Measurements from ENCODE around the gene LRFN2. TPM values are rescaled to one million over a fixed set of nuclear protein-coding genes. Genes with fewer than 3 reads are reported as not detected.
A peak's percentile ranks its signal among the peaks of the same experiment; 100 is the strongest.

LRFN2 gene
- polyA plus RNA-seq, 1 experiment: not detected

DNA sequence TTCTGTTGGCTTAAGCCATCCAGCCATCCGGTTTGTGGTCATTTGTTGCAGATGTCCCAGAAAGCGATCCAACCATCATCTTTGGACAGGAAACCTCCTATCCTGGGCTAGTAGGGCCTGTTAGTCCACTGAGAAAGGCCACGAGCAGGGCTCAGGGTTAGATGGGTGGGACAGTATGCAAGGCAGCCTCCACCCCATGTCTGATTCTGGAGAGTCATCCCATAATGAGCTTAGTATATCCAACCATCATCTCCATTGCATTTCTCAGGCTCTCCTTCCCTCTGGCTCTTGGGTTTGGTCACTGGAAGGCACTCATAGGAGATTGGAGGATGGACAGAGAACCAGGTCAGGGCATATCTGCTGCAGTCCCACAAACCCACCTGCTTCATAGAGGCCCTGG is 117.8 kb downstream of the LRFN2 start:
- CTCF ChIA-PET: no interaction called here
- TF ChIP-seq, protein P1, sequence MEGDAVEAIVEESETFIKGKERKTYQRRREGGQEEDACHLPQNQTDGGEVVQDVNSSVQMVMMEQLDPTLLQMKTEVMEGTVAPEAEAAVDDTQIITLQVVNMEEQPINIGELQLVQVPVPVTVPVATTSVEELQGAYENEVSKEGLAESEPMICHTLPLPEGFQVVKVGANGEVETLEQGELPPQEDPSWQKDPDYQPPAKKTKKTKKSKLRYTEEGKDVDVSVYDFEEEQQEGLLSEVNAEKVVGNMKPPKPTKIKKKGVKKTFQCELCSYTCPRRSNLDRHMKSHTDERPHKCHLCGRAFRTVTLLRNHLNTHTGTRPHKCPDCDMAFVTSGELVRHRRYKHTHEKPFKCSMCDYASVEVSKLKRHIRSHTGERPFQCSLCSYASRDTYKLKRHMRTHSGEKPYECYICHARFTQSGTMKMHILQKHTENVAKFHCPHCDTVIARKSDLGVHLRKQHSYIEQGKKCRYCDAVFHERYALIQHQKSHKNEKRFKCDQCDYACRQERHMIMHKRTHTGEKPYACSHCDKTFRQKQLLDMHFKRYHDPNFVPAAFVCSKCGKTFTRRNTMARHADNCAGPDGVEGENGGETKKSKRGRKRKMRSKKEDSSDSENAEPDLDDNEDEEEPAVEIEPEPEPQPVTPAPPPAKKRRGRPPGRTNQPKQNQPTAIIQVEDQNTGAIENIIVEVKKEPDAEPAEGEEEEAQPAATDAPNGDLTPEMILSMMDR (IDR thresholded peaks at IDR 0.05; ENCODE audit: low read depth, low read length): no peak
- POLR2A ChIA-PET: no interaction called here

DNA sequence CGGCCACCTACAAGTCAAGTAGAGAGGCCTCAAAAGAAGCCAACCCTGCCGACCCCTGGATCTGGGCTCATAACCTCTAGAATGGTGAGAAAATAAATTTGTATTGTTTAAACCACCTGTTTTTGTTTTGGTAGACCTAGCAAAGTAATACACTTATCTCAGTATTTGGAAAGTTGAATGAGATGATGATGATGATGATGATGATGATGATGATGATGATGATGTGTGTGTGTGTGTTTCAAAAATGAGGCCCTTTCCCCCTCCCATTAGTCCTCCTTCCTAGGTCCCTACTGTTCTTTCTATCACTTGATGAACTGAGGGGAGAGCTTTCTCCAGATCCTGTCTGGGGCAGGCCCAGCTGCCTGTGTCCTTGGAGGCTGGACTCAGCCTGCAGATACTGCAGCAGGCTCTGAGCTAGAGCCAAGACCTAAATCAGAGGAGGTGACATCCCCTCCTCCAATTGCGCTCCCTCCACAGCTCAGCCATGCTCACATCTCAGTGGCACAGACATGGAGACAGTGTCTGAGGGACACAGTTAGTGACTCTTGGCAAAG is 120.1 kb downstream of the LRFN2 start:
- no peak overlapping the region for H3K4me3 ChIP-seq (ENCODE audit: low read depth, low read length)
- H3K27ac ChIP-seq (ENCODE audit: low read depth, low read length): no peak overlapping the region
- DNase-seq (ENCODE audit: low read depth, low spot score): no peak
- no peaks in the 10 kb centered on the region for H3K9me3 ChIP-seq (ENCODE audit: control insufficient read depth, insufficient read depth, low read length)
- POLR2A ChIA-PET: no interaction called here
- H3K27me3 ChIP-seq (ENCODE audit: control insufficient read depth, insufficient read depth, low read length): no peaks in the 10 kb centered on the region
- TF ChIP-seq, protein P1 (IDR thresholded peaks at IDR 0.05; ENCODE audit: low read depth, low read length): no peak
- CTCF ChIA-PET: no interaction called here

More for the DNA sequence above, 117.8 kb downstream of the LRFN2 start:
- Histone ChIP-seq H3K27ac (ENCODE audit: low read depth, low read length) (no peak overlapping the region), H3K27me3 (ENCODE audit: control insufficient read depth, insufficient read depth, low read length) (no peaks in the 10 kb centered on the region), H3K9me3 (ENCODE audit: control insufficient read depth, insufficient read depth, low read length) (no peaks in the 10 kb centered on the region), H3K4me3 (ENCODE audit: low read depth, low read length) (no peak overlapping the region)
- no peak for DNase-seq (ENCODE audit: low read depth, low spot score)

DNA sequence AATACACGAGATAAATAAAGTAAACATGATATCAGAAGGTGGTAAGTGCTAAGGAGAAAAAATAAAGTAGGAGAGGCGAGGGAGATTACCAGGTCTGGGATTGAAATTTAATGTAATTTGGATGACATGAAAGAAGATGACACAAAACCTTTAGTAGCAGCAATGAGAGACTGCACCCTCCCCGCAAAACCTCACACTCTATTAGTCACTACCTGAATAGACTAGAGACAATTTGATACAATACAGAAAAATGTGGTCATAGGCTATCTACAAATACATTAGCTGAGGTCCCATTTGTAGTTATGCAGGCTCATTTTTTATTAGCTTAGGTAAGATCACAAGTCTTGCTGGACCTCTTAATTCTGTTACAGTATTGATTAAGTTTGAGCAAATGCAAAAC is 125.5 kb downstream of the LRFN2 start:
- H3K27me3 ChIP-seq (ENCODE audit: control insufficient read depth, insufficient read depth, low read length): no peaks in the 10 kb centered on the region
- POLR2A ChIA-PET: no interaction called here
- no peaks in the 10 kb centered on the region for H3K9me3 ChIP-seq (ENCODE audit: control insufficient read depth, insufficient read depth, low read length)
- no peak overlapping the region for H3K27ac ChIP-seq (ENCODE audit: low read depth, low read length)
- no peak overlapping the region for H3K4me3 ChIP-seq (ENCODE audit: low read depth, low read length)
- TF ChIP-seq, protein P1 (IDR thresholded peaks at IDR 0.05; ENCODE audit: low read depth, low read length): no peak
- CTCF ChIA-PET: no interaction called here
- DNase-seq (ENCODE audit: low read depth, low spot score): no peak

DNA sequence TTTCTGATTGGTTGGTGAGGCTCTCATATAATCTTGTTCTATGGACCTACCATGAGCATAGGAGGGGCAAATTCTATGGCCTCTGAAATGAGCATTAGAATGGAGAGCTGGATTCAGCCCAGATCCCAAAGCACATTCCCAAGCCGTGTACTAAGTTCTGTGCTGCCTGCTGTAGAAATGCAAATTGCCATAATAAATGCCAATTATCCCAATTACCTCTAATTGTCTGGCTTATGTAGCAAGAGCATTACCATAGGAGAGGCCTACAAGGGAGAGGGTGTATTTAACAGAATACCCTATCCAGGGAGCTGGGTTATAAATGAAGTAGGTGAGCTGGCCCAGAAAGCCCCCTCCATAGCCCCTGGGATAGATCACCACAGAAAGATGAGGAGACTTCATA is 126.8 kb downstream of the LRFN2 start:
- TF ChIP-seq, protein P1 (IDR thresholded peaks at IDR 0.05; ENCODE audit: low read depth, low read length): no peak
- peak overlapping the region; percentile 2 for H3K27ac ChIP-seq (ENCODE audit: low read depth, low read length)
- DNase-seq (ENCODE audit: low read depth, low spot score): no peak
- H3K27me3 ChIP-seq (ENCODE audit: control insufficient read depth, insufficient read depth, low read length): no peaks in the 10 kb centered on the region
- ChIA-PET CTCF (no interaction called here), POLR2A (no interaction called here)
- no peak overlapping the region for H3K4me3 ChIP-seq (ENCODE audit: low read depth, low read length)
- H3K9me3 ChIP-seq (ENCODE audit: control insufficient read depth, insufficient read depth, low read length): no peaks in the 10 kb centered on the region

DNA sequence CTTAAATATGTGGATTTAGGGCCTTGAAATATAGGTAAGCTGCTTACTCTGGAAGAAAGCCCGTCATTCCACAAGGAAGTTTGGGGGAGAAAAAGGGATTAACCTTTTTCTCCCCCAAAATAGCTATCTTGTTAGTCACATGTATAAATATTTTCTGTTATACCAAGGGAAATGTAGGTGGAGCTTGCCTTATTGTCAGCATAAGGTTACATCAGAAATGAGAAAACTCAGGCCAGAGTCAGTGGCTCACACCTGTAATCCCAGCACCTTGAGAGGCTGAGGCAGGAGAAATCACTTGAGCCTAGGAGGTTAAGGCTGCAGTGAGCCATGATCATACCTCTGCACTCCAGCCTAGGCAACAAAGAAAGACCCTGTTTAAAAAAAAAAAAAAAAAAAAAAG is 129.9 kb downstream of the LRFN2 start:
- TF ChIP-seq, protein P1 (IDR thresholded peaks at IDR 0.05; ENCODE audit: low read depth, low read length): no peak
- H3K4me3 ChIP-seq (ENCODE audit: low read depth, low read length): no peak overlapping the region
- ChIA-PET CTCF (no interaction called here), POLR2A (no interaction called here)
- no peaks in the 10 kb centered on the region for H3K27me3 ChIP-seq (ENCODE audit: control insufficient read depth, insufficient read depth, low read length)
- no peak overlapping the region for H3K27ac ChIP-seq (ENCODE audit: low read depth, low read length)
- no peaks in the 10 kb centered on the region for H3K9me3 ChIP-seq (ENCODE audit: control insufficient read depth, insufficient read depth, low read length)
- no peak for DNase-seq (ENCODE audit: low read depth, low spot score)
